T-helper 2 cell treated with Interferon-gamma antibody and Interleukin-4, amounts not matched to agents 100 ng/mL and 5 ng/mL, for 36 hours (primary cell): Measurements from ENCODE around the gene TSKU. TPM values are rescaled to one million over a fixed set of nuclear protein-coding genes. Genes with fewer than 3 reads are reported as not detected.
"Not testable (repeated sequence)": the region's sequence is repeated elsewhere in the genome, so short reads cannot be mapped to it uniquely, and the experiment has no call there.

Source experiments
- intact Hi-C: fragments of 100-400 bp; cut with micrococcal nuclease; formaldehyde crosslinking; loops from one replicate; pipeline ENCODE4 v1.15.1; 2023
- total RNA-seq: library from RNA; stranded (reverse); gene quantifications from 2 replicates; pipeline ENCODE4 v1.2.3, GENCODE V29; 2022

The TSKU gene
- total RNA-seq, 1 donor from 2014 or later = 2.3 TPM

DNA sequence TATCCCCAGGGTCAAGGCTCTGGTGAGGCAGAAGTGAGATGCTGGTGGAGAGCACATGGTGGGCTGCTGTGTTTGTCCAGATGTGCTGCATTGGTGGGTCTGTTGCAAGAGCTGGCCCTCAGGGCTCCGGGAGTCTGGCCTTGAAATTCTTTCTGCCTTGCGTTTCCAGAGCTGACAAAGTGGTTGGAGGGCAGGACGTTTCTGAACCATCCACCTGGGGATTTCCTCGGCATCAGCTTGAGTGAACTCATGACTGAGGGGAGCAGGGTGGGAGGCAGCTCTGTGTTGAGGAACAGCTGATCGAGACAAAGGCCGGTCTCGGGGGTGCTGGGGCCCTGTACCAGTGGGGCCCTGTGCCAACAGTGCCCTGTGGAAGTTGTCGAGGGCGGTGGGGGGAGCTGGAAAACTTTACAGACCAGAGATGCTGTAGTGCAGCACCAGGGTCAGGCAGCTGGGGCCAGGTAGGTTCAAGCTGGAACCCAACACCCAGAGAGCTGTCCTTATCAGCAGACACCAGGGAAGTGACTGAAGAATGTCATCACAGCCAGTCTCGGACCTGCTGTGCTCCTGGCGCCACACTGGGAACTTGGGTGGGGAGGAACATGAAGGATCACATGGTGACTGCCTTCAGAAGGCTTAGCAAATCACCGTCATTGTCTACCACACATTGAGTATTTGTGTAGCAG, 4.9 kb downstream of the TSKU start:
- intact Hi-C loops = no loop called here

DNA sequence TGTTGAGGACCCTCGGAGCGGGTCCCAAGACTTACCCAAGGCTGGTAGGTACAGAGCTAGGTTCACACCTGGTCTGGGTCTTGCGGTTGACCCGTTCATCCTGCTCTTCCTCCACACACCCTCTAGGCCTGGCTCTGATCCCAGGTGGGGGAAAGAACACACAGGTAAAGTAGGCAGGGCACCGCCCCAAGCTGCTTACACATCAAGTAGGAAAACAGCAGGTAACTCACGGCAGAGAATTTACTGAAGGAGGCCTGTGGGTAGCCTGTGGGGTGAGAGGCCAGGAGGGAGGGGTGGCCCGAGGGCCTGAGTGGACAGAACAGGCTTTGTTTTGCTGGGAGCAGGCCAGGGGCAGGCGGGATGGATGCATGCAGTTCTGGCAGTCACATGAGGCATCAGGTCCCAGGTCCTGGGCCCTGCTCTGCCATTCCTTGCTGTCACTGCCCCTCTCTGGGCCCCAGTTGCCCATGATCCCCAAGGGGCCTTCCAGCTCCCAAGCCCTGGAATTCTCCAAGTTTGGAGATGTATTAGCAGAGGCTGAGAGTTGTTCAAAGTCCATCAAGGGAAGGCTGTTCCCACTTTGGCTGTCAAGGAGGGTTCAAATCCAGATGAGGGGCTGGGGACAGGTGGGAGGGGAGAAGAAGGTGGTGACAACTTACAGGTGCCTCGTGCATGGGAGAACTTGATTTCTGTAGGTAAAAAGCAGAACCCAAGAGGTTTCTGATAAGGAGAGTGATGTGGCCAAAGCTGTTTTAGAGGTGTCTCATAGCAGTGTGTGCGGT, 5.7 kb downstream of the TSKU start:
- intact Hi-C loops = no loop called here

DNA sequence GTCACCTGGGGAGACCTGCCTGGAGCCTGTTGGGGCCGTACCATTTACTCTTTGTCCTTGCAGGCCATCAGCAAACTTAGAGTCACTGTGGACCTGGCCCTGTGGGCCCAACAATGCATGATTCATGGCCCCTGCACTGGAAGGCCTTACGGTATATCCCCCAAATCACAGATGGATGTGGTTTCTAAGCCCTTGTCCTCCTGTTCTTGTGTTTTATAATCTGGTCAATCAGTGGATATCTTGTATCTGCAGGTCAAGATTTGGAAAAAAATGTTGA, 6.2 kb downstream of the TSKU start:
- intact Hi-C loops = no loop called here

DNA sequence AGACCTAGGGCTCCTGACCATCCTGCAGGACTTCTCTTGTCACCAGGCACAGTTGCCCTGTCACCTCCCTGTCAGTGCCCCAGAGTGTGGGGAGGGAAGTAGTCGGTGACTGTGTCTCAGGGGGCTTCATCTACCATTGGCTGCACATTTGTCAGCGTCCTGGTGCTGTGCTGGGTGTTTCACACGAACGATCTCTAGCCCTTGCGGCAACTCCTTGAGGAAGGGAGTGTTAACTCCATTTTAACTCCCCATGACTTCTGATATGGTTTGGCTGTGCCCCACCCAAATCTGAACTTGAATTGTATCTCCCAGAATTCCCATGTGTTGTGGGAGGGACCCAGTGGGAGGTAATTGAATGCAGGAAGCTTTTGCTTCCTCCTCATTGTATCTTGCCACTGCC, 7.1 kb downstream of the TSKU start:
- intact Hi-C loops = no loop called here

DNA sequence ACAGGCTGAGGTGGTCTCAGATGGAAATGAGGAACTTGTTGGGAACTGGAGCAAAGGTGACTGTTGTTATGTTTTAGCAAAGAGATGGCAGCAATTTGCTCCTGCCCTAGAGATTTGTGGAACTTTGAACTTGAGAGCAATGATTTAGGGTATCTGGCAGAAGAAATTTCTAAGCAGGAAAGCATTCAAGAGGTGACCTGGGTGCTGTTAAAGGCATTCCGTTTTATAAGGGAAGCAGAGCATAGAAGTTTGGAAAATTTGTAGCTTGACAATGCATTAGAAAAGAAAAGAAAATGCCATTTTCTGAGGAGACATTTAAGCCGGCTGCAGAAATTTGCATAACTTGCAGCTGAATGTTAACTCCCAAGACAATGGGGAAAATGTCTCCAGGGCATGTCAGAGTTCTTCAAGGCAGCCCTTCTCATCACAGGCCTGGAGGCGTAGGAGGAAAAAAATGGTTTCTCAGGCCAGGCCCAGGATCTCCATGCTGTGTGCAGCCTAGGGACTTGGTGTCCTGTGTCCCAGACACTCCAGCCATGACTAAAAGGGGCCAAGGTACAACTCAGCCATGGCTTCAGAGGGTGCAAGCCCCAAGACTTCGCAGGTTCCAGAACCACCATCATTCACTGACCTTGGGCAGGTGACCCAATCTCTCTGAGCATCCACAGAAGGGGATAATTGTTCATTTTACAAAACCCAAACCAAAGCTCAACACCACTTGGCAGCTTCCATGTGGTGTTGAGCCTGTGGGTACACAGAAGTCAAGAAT, 8.0 kb downstream of the TSKU start:
- intact Hi-C loops = not testable (repeated sequence)

DNA sequence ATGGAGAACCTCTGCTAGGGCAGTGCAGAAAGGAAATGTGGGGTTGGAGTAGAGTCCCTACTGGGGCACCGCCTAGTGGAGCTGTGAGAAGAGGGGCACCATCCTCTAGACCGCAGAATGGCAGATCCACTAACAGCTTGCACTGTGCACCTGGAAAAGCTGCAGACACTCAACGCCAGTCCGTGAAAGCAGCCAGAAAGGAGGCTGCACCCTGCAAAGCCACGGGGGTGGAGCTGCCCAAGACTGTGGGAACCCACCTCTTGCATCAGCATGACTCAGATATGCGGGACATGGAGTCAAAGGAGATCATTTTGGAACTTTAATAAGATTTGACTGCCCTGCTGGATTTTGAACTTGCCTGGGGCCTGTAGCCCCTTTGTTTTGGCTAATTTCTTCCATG, 8.7 kb downstream of the TSKU start:
- intact Hi-C loops = no loop called here

DNA sequence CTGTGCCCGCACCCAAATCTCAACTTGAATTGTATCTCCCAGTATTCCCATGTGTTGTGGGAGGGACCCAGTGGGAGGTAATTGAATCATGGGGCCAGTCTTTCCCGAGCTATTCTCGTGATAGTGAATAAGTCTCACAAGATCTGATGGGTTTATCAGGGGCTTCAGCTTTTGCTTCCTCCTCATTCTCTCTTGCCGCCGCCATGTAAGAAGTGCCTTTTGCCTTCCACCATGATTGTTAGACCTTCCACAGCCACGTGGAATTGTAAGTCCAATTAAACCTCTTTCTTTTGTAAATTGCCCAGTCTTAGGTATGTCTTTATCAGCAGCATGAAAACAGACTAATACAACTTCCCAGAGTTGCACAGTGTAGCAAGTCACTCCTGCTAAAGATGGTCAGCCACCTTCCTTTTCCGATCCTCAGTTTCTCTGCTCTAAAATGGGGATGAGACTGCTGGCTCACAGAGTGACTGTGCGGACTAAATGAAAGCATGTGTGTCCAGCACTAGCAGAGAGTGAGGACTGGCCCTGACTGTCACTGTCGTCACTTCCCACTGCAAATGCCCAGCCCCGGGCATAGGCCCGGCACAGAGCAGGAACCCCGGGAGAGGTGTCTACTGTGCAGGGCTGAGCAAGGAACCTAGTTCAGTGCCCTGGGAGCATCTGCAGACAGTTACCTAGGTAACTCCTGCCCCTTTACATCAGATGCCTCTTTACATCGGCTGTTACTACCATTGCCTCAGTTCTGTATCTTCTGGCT, 9.5 kb downstream of the TSKU start:
- intact Hi-C loops = no loop called here

DNA sequence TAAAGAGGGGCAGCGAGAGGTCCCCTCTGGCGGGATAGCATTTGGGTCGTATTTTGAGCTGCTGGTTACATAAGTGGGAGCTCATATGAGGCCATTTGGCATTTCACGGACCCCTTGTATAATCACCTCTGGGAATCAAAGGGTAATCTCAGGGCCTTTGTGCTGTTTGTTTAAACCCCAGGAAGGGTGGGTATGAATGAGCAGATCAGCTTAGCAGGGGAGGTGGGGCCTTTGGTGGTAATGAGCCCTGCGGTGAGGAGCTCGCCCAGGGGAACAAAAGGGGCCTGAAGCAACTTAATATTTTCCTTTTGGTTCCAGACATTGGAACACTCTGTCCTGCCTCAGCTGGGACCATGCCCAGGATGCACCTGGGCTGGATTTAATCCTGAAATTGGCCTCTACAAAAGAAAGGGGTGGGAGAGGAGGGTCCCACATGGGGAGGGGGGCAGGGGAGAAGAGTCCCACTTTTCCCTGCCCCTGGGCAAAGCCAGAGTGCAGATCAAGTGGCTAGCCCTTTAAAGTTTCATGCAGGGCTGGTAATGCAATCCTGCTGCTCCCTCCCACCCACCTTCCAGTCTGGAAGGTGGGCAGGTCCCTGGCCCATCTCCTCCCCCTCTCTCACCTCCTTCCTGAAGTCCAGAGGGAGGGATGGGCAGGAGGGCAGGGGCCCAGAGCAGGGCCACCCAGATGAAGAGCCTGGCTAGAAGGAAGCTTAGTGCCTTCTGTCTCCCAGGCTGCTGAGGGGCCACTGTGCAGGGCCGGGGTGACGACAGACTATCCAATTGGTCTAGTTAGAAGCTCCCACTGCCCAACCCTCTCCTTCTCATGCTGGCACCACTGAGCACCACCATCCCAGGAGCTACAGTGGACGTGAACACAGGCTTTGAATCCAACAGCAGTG, 10.5 kb downstream of the TSKU start:
- intact Hi-C loops = no loop called here

DNA sequence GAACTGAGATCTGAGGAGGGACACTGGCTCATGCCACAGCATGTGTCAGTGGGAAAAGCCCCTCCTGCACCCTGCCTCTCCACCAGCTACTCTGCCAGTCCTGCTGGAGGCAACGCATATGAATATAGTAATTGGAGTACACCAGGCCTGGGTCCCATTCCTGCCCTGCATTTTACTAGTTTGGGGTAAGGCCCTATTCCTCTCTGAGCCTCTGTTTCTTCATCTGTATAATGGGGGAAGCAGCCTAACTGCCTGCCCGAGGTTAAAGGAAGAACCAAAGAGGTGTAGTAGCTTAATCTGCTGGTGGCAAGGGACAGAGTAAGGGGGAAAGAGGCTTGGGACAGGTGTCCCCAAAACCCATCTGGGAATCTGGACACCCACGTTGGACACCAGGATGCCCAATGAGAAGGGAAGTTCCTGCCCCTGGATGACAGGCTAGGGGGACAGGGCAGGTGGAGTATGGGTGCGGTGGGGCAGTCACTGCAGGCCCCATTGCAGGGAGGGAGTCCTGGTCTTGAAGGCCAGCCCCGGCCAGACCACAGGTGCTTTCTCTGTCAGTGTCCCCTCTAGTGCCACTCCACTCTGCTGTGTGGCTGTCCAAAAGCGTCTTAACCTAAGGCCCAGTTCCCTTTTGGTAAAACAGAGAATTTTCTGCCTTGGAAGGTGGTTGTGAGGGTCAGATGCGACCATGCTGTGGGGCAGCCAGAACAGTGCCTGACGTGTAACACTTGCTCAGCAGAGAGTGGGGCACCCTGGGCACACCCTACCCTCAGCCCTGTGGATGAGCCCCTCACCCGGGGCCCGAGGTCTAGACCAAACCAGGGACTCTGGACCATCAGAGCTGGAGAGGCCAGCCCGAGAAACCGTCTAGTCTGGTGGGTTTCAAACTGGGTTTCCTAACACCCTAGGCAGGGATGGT, 11.5 kb downstream of the TSKU start:
- intact Hi-C loops = no loop called here

DNA sequence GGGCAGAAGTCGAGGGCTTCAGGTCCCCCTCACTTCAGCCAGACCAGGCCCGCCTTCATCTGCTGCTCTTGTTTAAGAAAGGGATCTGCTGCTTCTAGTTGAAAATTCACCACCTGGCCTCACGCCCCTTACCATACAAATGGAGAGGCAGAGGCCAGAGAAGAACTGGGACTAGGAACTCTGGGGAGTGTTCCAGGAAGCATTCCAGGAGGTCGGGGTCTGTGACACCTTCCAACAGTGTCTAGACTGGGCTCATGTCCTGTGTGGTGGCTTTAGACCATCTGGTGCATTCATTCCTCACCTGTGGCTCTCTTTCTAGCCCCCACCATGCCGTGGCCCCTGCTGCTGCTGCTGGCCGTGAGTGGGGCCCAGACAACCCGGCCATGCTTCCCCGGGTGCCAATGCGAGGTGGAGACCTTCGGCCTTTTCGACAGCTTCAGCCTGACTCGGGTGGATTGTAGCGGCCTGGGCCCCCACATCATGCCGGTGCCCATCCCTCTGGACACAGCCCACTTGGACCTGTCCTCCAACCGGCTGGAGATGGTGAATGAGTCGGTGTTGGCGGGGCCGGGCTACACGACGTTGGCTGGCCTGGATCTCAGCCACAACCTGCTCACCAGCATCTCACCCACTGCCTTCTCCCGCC, 12.3 kb downstream of the TSKU start:
- intact Hi-C loops = no loop called here

DNA sequence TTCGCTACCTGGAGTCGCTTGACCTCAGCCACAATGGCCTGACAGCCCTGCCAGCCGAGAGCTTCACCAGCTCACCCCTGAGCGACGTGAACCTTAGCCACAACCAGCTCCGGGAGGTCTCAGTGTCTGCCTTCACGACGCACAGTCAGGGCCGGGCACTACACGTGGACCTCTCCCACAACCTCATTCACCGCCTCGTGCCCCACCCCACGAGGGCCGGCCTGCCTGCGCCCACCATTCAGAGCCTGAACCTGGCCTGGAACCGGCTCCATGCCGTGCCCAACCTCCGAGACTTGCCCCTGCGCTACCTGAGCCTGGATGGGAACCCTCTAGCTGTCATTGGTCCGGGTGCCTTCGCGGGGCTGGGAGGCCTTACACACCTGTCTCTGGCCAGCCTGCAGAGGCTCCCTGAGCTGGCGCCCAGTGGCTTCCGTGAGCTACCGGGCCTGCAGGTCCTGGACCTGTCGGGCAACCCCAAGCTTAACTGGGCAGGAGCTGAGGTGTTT, 12.8 kb downstream of the TSKU start:
- intact Hi-C loops = no loop called here

DNA sequence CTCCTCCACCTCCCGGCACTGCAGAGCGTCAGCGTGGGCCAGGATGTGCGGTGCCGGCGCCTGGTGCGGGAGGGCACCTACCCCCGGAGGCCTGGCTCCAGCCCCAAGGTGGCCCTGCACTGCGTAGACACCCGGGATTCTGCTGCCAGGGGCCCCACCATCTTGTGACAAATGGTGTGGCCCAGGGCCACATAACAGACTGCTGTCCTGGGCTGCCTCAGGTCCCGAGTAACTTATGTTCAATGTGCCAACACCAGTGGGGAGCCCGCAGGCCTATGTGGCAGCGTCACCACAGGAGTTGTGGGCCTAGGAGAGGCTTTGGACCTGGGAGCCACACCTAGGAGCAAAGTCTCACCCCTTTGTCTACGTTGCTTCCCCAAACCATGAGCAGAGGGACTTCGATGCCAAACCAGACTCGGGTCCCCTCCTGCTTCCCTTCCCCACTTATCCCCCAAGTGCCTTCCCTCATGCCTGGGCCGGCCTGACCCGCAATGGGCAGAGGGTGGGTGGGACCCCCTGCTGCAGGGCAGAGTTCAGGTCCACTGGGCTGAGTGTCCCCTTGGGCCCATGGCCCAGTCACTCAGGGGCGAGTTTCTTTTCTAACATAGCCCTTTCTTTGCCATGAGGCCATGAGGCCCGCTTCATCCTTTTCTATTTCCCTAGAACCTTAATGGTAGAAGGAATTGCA, 13.5 kb downstream of the TSKU start:
- intact Hi-C loops = no loop called here

DNA sequence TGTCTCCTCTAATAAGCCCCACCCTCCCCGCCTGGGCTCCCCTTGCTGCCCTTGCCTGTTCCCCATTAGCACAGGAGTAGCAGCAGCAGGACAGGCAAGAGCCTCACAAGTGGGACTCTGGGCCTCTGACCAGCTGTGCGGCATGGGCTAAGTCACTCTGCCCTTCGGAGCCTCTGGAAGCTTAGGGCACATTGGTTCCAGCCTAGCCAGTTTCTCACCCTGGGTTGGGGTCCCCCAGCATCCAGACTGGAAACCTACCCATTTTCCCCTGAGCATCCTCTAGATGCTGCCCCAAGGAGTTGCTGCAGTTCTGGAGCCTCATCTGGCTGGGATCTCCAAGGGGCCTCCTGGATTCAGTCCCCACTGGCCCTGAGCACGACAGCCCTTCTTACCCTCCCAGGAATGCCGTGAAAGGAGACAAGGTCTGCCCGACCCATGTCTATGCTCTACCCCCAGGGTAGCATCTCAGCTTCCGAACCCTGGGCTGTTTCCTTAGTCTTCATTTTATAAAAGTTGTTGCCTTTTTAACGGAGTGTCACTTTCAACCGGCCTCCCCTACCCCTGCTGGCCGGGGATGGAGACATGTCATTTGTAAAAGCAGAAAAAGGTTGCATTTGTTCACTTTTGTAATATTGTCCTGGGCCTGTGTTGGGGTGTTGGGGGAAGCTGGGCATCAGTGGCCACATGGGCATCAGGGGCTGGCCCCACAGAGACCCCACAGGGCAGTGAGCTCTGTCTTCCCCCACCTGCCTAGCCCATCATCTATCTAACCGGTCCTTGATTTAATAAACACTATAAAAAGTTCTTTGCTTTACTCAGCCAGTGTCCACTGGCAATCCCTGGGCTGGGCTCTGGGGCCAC, 14.4 kb downstream of the TSKU start:
- intact Hi-C loops = loop anchor here (2.0 kb wide), 1 partner anchor 15 kb away; the partner anchor contains the start of gene TSKU

DNA sequence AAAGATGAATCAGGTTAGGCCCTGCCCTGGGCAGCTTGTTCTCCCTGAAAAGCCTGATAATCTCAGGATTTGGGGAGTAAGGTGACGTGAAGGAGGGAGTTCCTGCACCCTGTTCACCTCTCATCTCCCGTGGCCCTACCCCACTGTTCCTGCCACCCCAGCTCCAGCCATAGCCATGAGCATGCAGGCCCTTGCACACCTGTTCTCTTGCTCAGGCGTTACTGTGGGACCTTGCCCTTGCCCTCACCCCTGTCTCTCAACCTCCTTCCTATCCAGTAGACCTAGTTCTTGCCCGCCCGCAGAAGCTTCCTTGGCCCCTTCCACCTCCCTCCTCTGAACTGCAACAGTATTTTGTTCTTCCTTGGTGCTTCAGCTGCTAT, 15.0 kb downstream of the TSKU start:
- intact Hi-C loops = loop anchor here (2.0 kb wide), 1 partner anchor 15 kb away; the partner anchor contains the start of gene TSKU

DNA sequence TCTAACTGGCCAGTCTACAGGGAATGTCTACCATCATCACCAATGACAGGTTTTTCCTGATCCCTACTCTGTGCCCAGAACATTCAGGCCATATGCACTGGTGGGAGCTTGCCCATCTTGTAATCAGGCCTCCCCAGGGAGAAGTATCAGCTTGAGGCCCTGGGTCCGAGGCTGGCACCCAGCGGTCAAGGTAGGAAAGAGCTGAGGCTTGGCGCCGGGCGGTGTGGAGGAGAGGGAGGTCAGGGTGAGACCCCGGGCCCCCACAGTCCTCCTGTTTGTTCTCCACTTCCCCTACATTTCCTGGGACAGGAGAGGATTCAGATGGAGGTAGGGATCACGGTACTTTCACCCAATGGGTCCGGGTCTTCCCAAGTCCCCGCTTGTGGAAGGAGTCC, 15.5 kb downstream of the TSKU start:
- intact Hi-C loops = loop anchor here (1.0 to 2.0 kb wide), 2 partner anchors 16 to 64 kb away; partner anchors contain the start of gene TSKU

DNA sequence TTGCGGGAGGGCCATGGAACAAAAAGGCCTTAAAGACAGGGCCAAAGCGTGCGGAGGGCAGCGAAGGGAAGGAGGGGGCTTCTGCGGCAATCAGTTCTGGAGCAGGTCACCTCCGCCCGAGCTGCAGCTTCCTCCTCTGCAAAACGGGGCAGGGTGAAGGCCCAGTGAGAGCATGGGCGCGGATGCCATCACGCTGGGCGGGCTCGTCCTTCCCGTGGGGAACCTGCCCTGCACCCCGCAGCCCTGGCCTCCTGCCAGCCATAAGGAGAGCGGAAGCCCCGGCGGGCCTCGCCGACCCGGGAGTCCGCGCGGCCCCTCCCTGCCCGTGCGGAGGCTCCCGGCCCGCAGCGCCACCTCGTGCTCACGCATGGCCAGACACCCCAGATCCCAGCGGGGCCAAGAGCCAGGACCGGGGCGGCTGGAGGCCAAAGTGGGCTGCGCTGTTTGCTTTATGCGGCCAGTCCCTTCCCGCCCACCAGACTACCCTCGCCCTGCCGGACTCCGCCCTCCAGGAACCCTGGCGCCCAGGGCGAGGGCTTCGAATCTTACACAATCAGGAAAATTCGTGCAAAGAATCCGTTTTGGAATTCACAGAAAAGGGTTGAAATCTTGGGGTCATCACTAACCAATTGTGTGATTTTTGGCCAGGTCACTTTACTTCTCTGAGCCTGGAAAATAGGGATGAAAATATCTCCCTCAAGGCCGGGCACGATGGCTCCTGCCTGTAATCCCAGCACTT, 16.1 kb downstream of the TSKU start:
- intact Hi-C loops = loop anchor here (1.0 to 2.0 kb wide), 2 partner anchors 16 to 65 kb away; partner anchors contain the start of gene TSKU
